Measurements from ENCODE around the gene CGAS.
A peak's percentile ranks its signal among the peaks of the same experiment; 100 is the strongest.

Gene CGAS

GRCh38 chr6:73455865-73456629 lies 4.0 kb upstream of the CGAS start:
- no peaks in the 10 kb centered on the region for H3K27me3 ChIP-seq (replicated peaks)
- H3K27ac ChIP-seq = no peak overlapping the region
- no peaks in the 10 kb centered on the region for H3K36me3 ChIP-seq (replicated peaks)
- in situ Hi-C loops (cut with HindIII; ENCODE audit: low pct_ligation_motif_present, low sequenced_read_pairs) = no loop called here
- DNase-seq = no peak
- TF ChIP-seq, protein P1, sequence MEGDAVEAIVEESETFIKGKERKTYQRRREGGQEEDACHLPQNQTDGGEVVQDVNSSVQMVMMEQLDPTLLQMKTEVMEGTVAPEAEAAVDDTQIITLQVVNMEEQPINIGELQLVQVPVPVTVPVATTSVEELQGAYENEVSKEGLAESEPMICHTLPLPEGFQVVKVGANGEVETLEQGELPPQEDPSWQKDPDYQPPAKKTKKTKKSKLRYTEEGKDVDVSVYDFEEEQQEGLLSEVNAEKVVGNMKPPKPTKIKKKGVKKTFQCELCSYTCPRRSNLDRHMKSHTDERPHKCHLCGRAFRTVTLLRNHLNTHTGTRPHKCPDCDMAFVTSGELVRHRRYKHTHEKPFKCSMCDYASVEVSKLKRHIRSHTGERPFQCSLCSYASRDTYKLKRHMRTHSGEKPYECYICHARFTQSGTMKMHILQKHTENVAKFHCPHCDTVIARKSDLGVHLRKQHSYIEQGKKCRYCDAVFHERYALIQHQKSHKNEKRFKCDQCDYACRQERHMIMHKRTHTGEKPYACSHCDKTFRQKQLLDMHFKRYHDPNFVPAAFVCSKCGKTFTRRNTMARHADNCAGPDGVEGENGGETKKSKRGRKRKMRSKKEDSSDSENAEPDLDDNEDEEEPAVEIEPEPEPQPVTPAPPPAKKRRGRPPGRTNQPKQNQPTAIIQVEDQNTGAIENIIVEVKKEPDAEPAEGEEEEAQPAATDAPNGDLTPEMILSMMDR (IDR thresholded peaks at IDR 0.05; ENCODE audit: low read depth, low read length, missing control alignments) = no peak
- no peak overlapping the region for H3K4me3 ChIP-seq (ENCODE audit: low read depth, low read length)

- Histone ChIP-seq H3K27me3 (replicated peaks) (no peaks in the 10 kb centered on the region), H3K27ac (peak overlapping the region; percentile 40), H3K4me3 (ENCODE audit: low read depth, low read length) (peak overlapping the region; percentile 67), H3K36me3 (replicated peaks) (no peaks in the 10 kb centered on the region)
- peak; percentile 25 for DNase-seq
- TF ChIP-seq, protein P1 (IDR thresholded peaks at IDR 0.05; ENCODE audit: low read depth, low read length, missing control alignments) = no peak
- in situ Hi-C loops (cut with HindIII; ENCODE audit: low pct_ligation_motif_present, low sequenced_read_pairs) = no loop called here
These were observed 632 bp downstream of the CGAS start for GRCh38 chr6:73451223-73452106.

DNA sequence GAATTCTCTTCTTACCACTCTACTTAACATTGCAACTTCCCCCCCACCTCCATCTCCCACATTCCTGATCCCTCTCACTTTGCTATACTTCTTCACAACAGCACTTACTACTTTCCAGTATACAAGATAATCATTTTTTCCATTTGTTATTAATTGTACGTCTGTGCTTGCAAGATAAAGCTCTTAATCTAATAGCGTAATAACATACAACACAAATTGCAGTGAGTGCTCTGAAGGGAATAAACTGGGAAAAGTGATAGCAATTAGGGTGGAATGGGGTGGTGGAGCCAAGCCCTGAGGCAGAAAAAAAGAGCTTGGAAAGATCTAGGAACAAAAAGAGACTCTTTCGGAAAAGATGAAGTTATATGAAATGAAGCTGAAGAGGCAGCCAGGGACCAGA lies 8.5 kb downstream of the CGAS start:
- TF ChIP-seq, protein P1 (IDR thresholded peaks at IDR 0.05; ENCODE audit: low read depth, low read length, missing control alignments) = no peak
- in situ Hi-C loops (cut with HindIII; ENCODE audit: low pct_ligation_motif_present, low sequenced_read_pairs) = no loop called here

DNA sequence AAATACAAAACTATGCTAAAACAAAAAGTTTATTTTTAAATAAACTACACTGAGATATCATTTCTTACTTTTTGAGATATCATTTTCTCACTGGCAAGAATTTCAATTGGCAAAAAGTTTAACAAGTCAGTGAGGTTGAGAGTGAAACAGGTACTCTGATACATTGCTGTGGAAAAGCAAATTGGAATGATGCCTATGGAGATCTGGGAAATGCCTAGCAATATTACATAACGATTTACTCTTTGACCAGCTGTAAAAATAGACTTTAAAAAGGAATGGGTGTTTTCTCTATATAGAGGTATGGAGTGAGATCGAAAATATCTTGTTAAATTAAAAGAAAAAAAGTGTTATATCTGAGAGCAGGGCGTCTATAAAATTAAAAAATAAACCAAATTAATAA lies 16.9 kb downstream of the CGAS start:
- H3K36me3 ChIP-seq (replicated peaks) = peaks cover 2% of the 10 kb centered on the region
- no peak overlapping the region for H3K4me3 ChIP-seq (ENCODE audit: low read depth, low read length)
- H3K27ac ChIP-seq = no peak overlapping the region
- TF ChIP-seq, protein P1 (IDR thresholded peaks at IDR 0.05; ENCODE audit: low read depth, low read length, missing control alignments) = no peak
- H3K27me3 ChIP-seq (replicated peaks) = no peaks in the 10 kb centered on the region
- no peak for DNase-seq
- in situ Hi-C loops (cut with HindIII; ENCODE audit: low pct_ligation_motif_present, low sequenced_read_pairs) = no loop called here

More for the DNA sequence above, 8.5 kb downstream of the CGAS start:
- Histone ChIP-seq H3K27me3 (replicated peaks) (no peaks in the 10 kb centered on the region), H3K27ac (no peak overlapping the region), H3K4me3 (ENCODE audit: low read depth, low read length) (no peak overlapping the region), H3K36me3 (replicated peaks) (no peaks in the 10 kb centered on the region)
- no peak for DNase-seq

DNA sequence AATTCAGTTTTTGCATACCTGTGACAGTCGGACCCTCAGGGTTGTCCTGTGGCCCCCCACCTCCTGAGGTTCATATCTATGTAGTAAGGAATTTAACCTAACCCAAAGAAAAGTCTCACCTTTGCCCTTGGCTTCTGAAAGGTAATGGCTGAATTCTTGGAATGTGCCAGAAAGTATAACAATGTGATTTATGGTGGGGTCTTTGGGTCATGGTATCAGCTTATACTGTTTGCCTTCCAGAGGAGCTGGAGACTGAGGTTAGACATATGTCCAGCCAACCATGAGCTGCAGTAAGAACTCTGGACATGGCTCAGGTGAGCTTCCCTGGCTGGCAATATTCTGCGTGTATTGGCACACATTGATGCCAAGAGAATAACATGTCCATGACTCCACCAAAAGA lies 30.6 kb downstream of the CGAS start:
- no peak overlapping the region for H3K27ac ChIP-seq
- TF ChIP-seq, protein P1 (IDR thresholded peaks at IDR 0.05; ENCODE audit: low read depth, low read length, missing control alignments) = no peak
- H3K4me3 ChIP-seq (ENCODE audit: low read depth, low read length) = no peak overlapping the region
- no peaks in the 10 kb centered on the region for H3K36me3 ChIP-seq (replicated peaks)
- no peak for DNase-seq
- in situ Hi-C loops (cut with HindIII; ENCODE audit: low pct_ligation_motif_present, low sequenced_read_pairs) = no loop called here
- H3K27me3 ChIP-seq (replicated peaks) = no peaks in the 10 kb centered on the region
